Glutamatergic neuron (in vitro differentiated cells): ENCODE measurements around the gene ELMO3. TPM values are rescaled to one million over a fixed set of nuclear protein-coding genes. Genes with fewer than 3 reads are reported as not detected.

Experiments used
- DNase-seq: peaks from one replicate; pipeline ENCODE4 v3.0.0; 2022
- H3K27ac Mint-ChIP-seq: one replicate; pipeline ENCODE4 v1.8.0; 2020; ENCODE audit warnings: mild to moderate bottlenecking, mixed read lengths, inconsistent platforms; ENCODE audit not compliant: unreplicated experiment
- H3K27me3 Mint-ChIP-seq: one replicate; pipeline ENCODE4 v1.8.0; 2020; ENCODE audit warnings: mild to moderate bottlenecking, moderate library complexity, mixed read lengths, inconsistent platforms; ENCODE audit not compliant: unreplicated experiment
- H3K36me3 Mint-ChIP-seq: one replicate; pipeline ENCODE4 v1.8.0; 2020; ENCODE audit warnings: mild to moderate bottlenecking, mixed read lengths, inconsistent platforms; ENCODE audit not compliant: unreplicated experiment
- H3K4me1 Mint-ChIP-seq: one replicate; pipeline ENCODE4 v1.8.0; 2020; ENCODE audit warnings: mild to moderate bottlenecking, low read depth, mixed read lengths, inconsistent platforms; ENCODE audit not compliant: unreplicated experiment
- H3K4me3 Mint-ChIP-seq: one replicate; pipeline ENCODE4 v1.8.0; 2020; ENCODE audit warnings: mild to moderate bottlenecking, mixed read lengths, inconsistent platforms; ENCODE audit not compliant: unreplicated experiment
- H3K9me3 Mint-ChIP-seq: one replicate; pipeline ENCODE4 v1.8.0; 2020; ENCODE audit warnings: mild to moderate bottlenecking, moderate library complexity, mixed read lengths, inconsistent platforms; ENCODE audit not compliant: unreplicated experiment
- CTCF ChIP-seq: fragments of 200-600 bp; sonication (generic); IDR thresholded peaks from one replicate; pipeline ENCODE4 v1.5.0; 2021; ENCODE audit not compliant: partially characterized antibody, unreplicated experiment
- total RNA-seq: library from RNA; stranded (reverse); fragmentation: NEBNext Ultra II Directional; extraction: Animal tissue kit (Norgen Biotek cat#: 25700); gene quantifications from one replicate; pipeline ENCODE4 v1.2.1, GENCODE V29; 2021; ENCODE audit not compliant: unreplicated experiment

Gene ELMO3
- total RNA-seq, 1 donor from 2014 or later = 2.1 TPM

DNA sequence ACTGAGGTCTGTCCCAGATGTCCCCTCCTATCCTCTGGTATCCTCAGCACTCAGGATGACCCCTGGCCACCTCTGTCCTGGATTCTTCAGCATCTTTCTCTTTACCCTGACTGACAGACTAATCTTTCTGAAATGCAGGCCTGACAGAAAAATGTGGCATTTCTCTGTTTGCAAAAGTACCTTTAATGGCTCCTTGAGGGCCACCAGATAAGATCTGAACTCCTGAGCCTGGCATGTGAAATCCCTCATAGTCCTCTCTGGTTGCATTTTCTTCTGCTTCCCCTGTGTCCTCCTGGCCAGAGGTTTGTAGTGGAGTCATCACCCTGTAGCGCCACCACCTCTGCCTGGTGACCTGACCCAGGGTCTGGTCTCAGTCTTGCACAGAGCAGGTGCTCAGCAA lies 2.0 kb upstream of the ELMO3 start:
- Mint-ChIP-seq H3K4me3 (no peak overlapping the region), H3K27ac (peak overlapping the region; percentile 50), H3K9me3 (peaks cover 13% of the 10 kb centered on the region), H3K27me3 (peaks cover 6% of the 10 kb centered on the region), H3K36me3 (no peaks in the 10 kb centered on the region), H3K4me1 (peaks cover 10% of the 10 kb centered on the region)
- no peak for TF ChIP-seq CTCF
- no peak for DNase-seq

GRCh38 chr16:67197704-67198103 lies 1.2 kb upstream of the ELMO3 start:
- Mint-ChIP-seq H3K9me3 (peaks cover 13% of the 10 kb centered on the region), H3K36me3 (no peaks in the 10 kb centered on the region), H3K27ac (no peak overlapping the region), H3K4me1 (peaks cover 10% of the 10 kb centered on the region), H3K27me3 (peaks cover 5% of the 10 kb centered on the region), H3K4me3 (no peak overlapping the region)
- DNase-seq = no peak
- no peak for TF ChIP-seq CTCF

DNA sequence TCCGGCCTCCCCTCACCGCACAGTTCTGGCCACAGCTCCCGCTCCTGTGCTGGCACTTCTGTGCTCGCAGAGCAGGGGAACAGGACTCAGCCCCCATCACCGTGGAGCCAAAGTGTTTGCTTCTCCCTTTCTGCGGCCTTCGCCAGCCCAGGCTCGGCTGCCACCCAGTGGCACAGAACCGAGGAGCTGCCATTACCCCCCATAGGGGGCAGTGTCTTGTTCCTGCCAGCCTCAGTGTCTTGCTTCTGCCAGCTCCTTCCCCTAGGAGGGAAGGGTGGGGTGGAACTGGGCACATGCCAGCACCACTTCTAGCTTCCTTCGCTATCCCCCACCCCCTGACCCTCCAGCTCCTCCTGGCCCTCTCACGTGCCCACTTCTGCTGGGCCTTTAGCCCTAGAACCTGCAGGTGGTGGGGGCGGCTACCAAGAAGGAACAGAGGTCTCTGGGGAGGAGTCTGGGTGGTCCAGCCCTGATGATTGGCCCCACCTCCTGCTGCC lies 645 bp upstream of the ELMO3 start:
- Mint-ChIP-seq H3K4me1 (peaks cover 8% of the 10 kb centered on the region), H3K27me3 (peaks cover 5% of the 10 kb centered on the region), H3K9me3 (peaks cover 13% of the 10 kb centered on the region), H3K36me3 (no peaks in the 10 kb centered on the region), H3K4me3 (peak overlapping the region; percentile 49), H3K27ac (no peak overlapping the region)
- no peak for DNase-seq
- TF ChIP-seq CTCF = peak; percentile 45

GRCh38 chr16:67199808-67200198 lies 872 bp downstream of the ELMO3 start:
- Mint-ChIP-seq H3K4me1 (peaks cover 4% of the 10 kb centered on the region), H3K4me3 (peak overlapping the region; percentile 63), H3K36me3 (no peaks in the 10 kb centered on the region), H3K27ac (no peak overlapping the region), H3K9me3 (peaks cover 13% of the 10 kb centered on the region), H3K27me3 (peaks cover 1% of the 10 kb centered on the region)
- DNase-seq = peak; percentile 50
- peak; percentile 18 for TF ChIP-seq CTCF

DNA sequence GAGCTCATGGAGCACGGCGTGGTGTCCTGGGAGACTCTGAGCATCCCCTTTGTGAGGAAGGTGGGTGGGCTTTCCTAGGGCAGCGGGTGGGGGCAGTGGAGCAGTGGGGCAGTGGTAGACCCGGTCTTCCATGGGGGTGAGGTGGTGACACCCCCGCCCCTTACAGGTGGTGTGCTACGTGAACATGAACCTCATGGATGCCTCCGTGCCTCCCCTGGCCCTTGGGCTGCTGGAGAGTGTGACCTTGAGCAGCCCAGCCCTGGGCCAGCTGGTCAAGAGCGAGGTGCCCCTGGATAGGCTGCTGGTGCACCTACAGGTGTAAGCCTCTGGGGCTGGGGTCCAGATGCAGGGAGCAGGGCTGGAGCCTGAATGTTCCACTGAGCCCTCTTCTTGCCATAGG lies 1.6 kb downstream of the ELMO3 start:
- H3K4me1 Mint-ChIP-seq = peaks cover 4% of the 10 kb centered on the region
- H3K9me3 Mint-ChIP-seq = peaks cover 13% of the 10 kb centered on the region
- no peak overlapping the region for H3K4me3 Mint-ChIP-seq
- H3K36me3 Mint-ChIP-seq = no peaks in the 10 kb centered on the region
- no peak overlapping the region for H3K27ac Mint-ChIP-seq
- TF ChIP-seq CTCF = no peak
- H3K27me3 Mint-ChIP-seq = peaks cover 1% of the 10 kb centered on the region
- DNase-seq = no peak
